GM19468 (cell line): ENCODE data around the gene ATXN1.
A peak's percentile ranks its signal among the peaks of the same experiment; 100 is the strongest.

ENCODE experiments used
- ATAC-seq: cut with Tn5 transposase; IDR thresholded peaks from one replicate; pipeline ENCODE4 v1.9.1; 2021; ENCODE audit warnings: mild to moderate bottlenecking, moderate library complexity, moderate number of reproducible peaks; ENCODE audit not compliant: unreplicated experiment; ENCODE audit errors: extremely low read depth

ATXN1 gene

GRCh38 chr6:16336056-16336818, 425.0 kb downstream of the ATXN1 start:
- ATAC-seq: no peak

- ATAC-seq: no peak
These were observed 426.1 kb downstream of the ATXN1 start for GRCh38 chr6:16335176-16335575.

- no peak for ATAC-seq
These were observed 426.6 kb downstream of the ATXN1 start for GRCh38 chr6:16334671-16335070.

GRCh38 chr6:16333580-16333979, 427.7 kb downstream of the ATXN1 start:
- ATAC-seq: no peak

DNA sequence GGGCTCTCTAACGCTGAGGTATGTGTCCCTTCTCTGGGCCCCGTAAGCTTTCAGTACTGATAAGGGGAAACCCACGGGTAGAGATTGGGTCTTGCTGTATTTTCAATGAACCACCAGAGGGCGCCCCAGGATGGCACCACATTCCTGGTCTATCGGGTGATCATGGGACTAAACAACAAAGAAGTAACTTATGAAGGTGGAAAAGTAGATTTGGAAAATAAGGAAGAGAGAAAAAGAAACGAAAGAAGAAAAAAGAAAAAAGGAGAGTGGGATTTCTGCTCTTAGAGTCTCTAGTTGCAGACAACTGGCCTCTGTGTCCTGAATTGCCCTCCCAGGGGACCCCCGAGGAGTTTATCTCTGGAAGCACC, 429.1 kb downstream of the ATXN1 start:
- peak; percentile 67 for ATAC-seq

GRCh38 chr6:16331384-16332174, 429.7 kb downstream of the ATXN1 start:
- ATAC-seq: peak; percentile 29

DNA sequence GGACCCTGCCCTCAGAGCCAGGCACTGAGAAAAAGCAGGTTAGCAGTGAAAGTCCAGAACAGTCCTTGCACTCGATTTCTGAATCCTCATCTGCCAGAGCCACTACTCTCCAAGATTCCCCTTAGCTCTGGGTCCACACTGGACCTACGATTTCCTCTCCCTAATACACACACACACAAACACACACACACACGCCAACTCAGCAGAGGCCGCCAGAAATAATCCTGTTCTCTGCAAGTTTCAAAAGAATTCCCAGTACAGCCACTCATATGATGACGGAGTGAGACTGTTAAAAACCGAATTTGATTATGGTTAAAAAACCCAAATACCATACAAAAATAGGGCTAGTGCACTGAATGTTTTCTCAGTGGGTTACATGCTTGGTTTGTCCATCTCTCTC, 432.0 kb downstream of the ATXN1 start:
- ATAC-seq: no peak

- ATAC-seq: no peak
These were observed 433.4 kb downstream of the ATXN1 start for GRCh38 chr6:16327777-16328325.

- no peak for ATAC-seq
These were observed 434.1 kb downstream of the ATXN1 start for GRCh38 chr6:16326971-16327776.

DNA sequence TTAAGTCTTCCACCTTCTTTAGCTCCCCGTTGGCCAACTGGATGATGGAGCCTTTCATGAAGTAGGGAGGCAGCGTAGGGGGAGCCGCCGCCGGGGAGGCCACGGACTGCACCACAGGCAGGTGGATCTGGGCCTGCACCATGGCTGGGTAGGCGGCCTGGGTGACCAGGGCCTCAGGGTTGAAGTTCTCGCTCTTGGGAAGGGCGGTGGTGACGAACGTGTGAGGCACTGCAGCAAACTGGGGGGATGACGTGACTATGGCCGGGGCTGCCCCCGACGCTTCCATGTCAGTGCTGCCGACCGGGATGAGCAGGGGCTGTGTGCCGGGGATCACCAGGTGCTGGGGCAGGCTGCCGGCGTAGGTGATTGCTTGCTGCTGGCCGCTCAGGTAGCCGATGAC, 434.7 kb downstream of the ATXN1 start:
- no peak for ATAC-seq

- no peak for ATAC-seq
These were observed 436.5 kb downstream of the ATXN1 start for GRCh38 chr6:16324606-16325225.

DNA sequence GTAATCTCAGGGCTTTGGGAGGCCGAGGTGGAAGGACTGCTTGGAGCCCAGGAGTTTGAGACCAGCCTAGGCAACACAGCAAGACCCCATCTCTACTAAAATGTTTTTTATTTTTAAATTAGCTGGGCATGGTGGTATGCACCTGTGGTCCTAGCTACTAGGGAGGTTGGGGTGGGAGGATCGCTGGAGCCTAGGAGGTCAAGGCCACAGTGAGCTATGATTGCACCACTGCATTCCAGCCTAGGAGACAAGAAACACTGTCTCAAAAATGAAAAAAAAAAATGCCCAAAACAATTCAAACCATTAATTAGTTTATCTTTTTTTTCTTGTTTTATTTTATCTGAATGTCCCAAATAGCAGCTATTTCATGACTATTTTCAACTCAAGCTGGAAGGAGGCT, 437.1 kb downstream of the ATXN1 start:
- ATAC-seq: no peak

GRCh38 chr6:16322666-16323312, 438.5 kb downstream of the ATXN1 start:
- peak; percentile 80 for ATAC-seq

DNA sequence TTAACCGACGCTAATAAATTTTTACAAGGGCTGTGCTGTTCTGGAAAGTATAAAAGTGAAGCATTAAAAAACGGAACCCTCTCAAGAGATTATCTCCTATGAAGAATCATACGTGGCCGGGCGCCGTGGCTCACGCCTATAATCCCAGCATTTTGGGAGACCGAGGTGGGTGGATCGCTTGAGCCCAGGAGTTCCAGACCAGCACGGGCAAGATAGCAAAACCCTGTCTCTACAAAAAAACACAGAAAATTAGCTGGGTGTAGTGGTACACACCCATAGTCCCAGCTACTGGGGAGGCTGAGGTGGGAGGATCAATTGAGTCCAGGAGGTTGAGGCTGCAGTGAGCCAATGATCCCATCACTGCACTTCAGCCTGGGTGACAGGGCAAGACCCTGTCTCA, 439.4 kb downstream of the ATXN1 start:
- no peak for ATAC-seq

- no peak for ATAC-seq
These were observed 439.9 kb downstream of the ATXN1 start for GRCh38 chr6:16321341-16321710.

- ATAC-seq: no peak
These were observed 440.5 kb downstream of the ATXN1 start for GRCh38 chr6:16320533-16321340.

- peak; percentile 29 for ATAC-seq
These were observed 441.3 kb downstream of the ATXN1 start for GRCh38 chr6:16319813-16320532.
